HG02840 (cell line): Measurements from ENCODE around the gene LARGE1.

Source experiments
- ATAC-seq: cut with Tn5 transposase; IDR thresholded peaks from one replicate; pipeline ENCODE4 v1.9.1; 2021; ENCODE audit warnings: mild to moderate bottlenecking, moderate library complexity, moderate number of reproducible peaks; ENCODE audit not compliant: unreplicated experiment, low FRiP score

Gene LARGE1

GRCh38 chr22:33352768-33353167 is 567.5 kb downstream of the LARGE1 start:
- ATAC-seq: no peak

- ATAC-seq: no peak
These were observed 569.3 kb downstream of the LARGE1 start for GRCh38 chr22:33350961-33351360.

- no peak for ATAC-seq
These were observed 569.8 kb downstream of the LARGE1 start for GRCh38 chr22:33350491-33350890.

GRCh38 chr22:33347002-33347401 is 573.3 kb downstream of the LARGE1 start:
- no peak for ATAC-seq

- no peak for ATAC-seq
These were observed 578.7 kb downstream of the LARGE1 start for GRCh38 chr22:33341611-33342010.

GRCh38 chr22:33337524-33337923 is 582.8 kb downstream of the LARGE1 start:
- no peak for ATAC-seq

- no peak for ATAC-seq
These were observed 584.5 kb downstream of the LARGE1 start for GRCh38 chr22:33335611-33336279.

- no peak for ATAC-seq
These were observed 587.7 kb downstream of the LARGE1 start for GRCh38 chr22:33332538-33332937.

GRCh38 chr22:33331017-33331416 is 589.3 kb downstream of the LARGE1 start:
- ATAC-seq: no peak

GRCh38 chr22:33330534-33330933 is 589.7 kb downstream of the LARGE1 start:
- ATAC-seq: no peak

GRCh38 chr22:33329398-33329797 is 590.9 kb downstream of the LARGE1 start:
- no peak for ATAC-seq

GRCh38 chr22:33328789-33329296 is 591.4 kb downstream of the LARGE1 start:
- no peak for ATAC-seq

GRCh38 chr22:33327348-33327860 is 592.9 kb downstream of the LARGE1 start:
- ATAC-seq: no peak

- ATAC-seq: no peak
These were observed 593.6 kb downstream of the LARGE1 start for GRCh38 chr22:33326540-33327295.

- ATAC-seq: no peak
These were observed 594.9 kb downstream of the LARGE1 start for GRCh38 chr22:33325232-33326004.

- ATAC-seq: no peak
These were observed 596.0 kb downstream of the LARGE1 start for GRCh38 chr22:33324228-33324627.

- no peak for ATAC-seq
These were observed 598.8 kb downstream of the LARGE1 start for GRCh38 chr22:33321466-33321865.

- ATAC-seq: no peak
These were observed 604.3 kb downstream of the LARGE1 start for GRCh38 chr22:33315954-33316353.

GRCh38 chr22:33315117-33315516 is 605.2 kb downstream of the LARGE1 start:
- ATAC-seq: no peak

GRCh38 chr22:33314316-33314715 is 606.0 kb downstream of the LARGE1 start:
- ATAC-seq: no peak

GRCh38 chr22:33303099-33303498 is 617.2 kb downstream of the LARGE1 start:
- ATAC-seq: no peak
